Measurements from ENCODE around the gene C10orf120.

C10orf120 gene

GRCh38 chr10:122660696-122661095 lies 39.0 kb downstream of the C10orf120 start:
- DNase-seq (ENCODE audit: low read depth) = no peak

DNA sequence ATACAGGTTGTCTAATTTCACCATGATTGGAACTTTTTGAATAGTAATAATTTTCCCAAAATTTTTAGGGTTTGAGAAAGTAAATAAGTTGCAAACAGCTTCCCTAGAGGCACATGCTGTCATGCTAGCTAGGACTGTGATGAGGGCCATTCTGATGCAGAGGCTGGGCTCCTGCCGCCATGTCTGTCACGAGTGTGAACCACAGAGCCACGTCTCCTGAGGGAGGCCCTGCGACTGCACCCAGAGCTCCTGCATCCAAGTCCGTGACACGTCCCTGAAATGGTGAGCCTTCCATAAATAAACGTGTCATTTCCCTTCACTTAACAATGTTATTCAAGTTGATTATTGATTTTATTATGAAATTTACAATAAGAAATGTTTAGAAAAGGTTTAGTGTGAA lies 40.0 kb downstream of the C10orf120 start:
- no peak for DNase-seq (ENCODE audit: low read depth)

DNA sequence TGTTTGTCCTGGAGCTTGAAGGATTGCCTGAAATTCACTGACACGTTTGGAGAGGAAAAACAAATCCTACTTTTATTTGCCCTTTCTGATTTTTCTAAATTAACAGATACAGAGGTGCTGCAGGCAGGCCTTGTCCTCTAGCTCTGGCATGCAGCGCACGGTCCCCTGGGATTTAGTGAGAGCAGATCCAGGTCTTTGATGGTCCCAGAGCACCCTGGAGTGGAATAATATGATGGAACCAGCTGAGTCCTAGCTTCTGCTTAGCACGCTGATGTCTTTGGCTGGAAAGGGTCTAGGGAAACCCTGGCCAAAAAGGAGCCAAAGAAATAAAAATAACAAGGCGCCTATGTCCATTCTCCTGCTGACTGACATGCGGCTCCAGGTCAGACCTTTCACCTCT lies 40.5 kb downstream of the C10orf120 start:
- DNase-seq (ENCODE audit: low read depth) = no peak

- DNase-seq (ENCODE audit: low read depth) = no peak
These were observed 41.1 kb downstream of the C10orf120 start for GRCh38 chr10:122658356-122659049.

- no peak for DNase-seq (ENCODE audit: low read depth)
These were observed 41.9 kb downstream of the C10orf120 start for GRCh38 chr10:122657729-122658128.

- no peak for DNase-seq (ENCODE audit: low read depth)
These were observed 42.4 kb downstream of the C10orf120 start for GRCh38 chr10:122657255-122657654.

- no peak for DNase-seq (ENCODE audit: low read depth)
These were observed 42.9 kb downstream of the C10orf120 start for GRCh38 chr10:122656741-122657140.

DNA sequence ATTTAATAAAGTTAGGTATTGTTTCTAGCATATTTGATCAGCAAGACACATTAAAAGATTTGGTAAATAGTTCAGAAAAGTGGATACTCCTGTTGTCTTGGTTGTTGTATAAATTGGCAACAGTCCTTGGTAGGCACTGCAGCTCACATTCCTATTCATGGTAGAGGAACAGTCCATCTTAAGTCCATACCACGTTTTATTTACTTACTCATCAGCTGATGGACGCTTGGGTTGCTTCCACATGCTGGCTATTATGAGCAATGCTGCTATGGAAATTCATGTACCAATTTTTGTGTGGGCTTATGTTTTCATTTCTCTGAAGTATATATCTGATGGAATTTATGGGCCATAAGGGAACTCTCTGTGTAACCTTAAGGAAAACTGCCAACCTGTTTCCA lies 43.3 kb downstream of the C10orf120 start:
- DNase-seq (ENCODE audit: low read depth) = no peak

- no peak for DNase-seq (ENCODE audit: low read depth)
These were observed 43.9 kb downstream of the C10orf120 start for GRCh38 chr10:122655524-122656307.

DNA sequence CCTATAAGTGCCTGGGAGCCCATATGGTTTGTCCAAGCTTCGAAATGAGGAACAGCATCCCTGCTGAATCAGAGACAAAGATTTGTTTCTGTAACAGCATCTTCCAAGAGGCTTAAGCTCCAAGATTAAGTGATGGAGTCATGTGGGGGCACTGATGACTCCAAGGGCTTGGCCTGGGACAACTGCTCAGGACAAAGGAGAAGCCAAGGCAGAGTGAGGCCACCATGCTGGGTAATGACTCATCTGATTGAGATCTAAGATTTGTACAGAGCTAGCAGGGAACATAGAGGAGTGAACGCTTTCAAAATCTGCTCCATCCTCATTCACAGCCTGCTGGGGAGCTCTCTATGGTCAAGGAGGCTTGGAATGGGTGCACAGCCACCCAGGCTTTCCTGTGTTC lies 49.3 kb downstream of the C10orf120 start:
- DNase-seq (ENCODE audit: low read depth) = no peak

GRCh38 chr10:122649903-122650302 lies 49.7 kb downstream of the C10orf120 start:
- no peak for DNase-seq (ENCODE audit: low read depth)

GRCh38 chr10:122648599-122649428 lies 50.8 kb downstream of the C10orf120 start:
- no peak for DNase-seq (ENCODE audit: low read depth)

Data from stimulated activated CD8-positive, alpha-beta memory T cell treated with anti-CD3 and anti-CD28 coated beads, Interleukin-12 subunit alpha, Interleukin-12 subunit beta, amount 100 ng/mL, for 1 hour (primary cell).